GM12873 (cell line): ENCODE results near the gene HIP1R.

Experiments used
- CTCF ChIP-seq: IDR thresholded peaks from 2 replicates; pipeline ENCODE4 v1.5.1; 2012; ENCODE audit warnings: low read depth, mild to moderate bottlenecking, moderate library complexity, low read length, control low read depth; ENCODE audit not compliant: insufficient read depth; ENCODE audit errors: missing control alignments

Gene HIP1R

GRCh38 chr12:122847516-122847836 is 12.2 kb downstream of the HIP1R start:
- TF ChIP-seq CTCF, result no peak

GRCh38 chr12:122847921-122848421 is 12.7 kb downstream of the HIP1R start:
- TF ChIP-seq CTCF, result no peak

GRCh38 chr12:122848471-122849351 is 13.5 kb downstream of the HIP1R start:
- no peak for TF ChIP-seq CTCF

- no peak for TF ChIP-seq CTCF
Measured at GRCh38 chr12:122849352-122850047, 14.2 kb downstream of the HIP1R start.

- no peak for TF ChIP-seq CTCF
Measured at GRCh38 chr12:122850048-122850445, 14.8 kb downstream of the HIP1R start.

- TF ChIP-seq CTCF, result no peak
Measured at GRCh38 chr12:122850695-122851350, 15.6 kb downstream of the HIP1R start.

GRCh38 chr12:122851820-122852219 is 16.6 kb downstream of the HIP1R start:
- TF ChIP-seq CTCF, result no peak
